ENCODE results near the gene KLHL29.

The KLHL29 gene

DNA sequence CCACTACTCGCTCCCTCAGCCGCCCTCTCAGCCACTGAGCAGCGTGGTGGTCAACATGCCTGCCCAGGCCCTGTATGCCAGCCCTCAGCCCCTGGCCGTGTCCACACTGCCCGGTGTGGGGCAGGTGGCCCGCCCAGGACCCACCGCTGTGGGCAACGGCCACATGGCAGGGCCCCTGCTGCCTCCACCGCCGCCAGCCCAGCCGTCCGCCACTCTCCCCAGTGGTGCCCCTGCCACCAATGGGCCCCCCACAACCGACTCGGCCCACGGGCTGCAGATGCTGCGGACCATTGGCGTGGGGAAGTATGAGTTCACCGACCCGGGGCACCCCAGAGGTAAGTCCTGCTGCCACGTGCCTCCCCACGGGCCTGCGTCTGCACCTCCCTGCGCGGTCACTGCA lies 257.5 kb downstream of the KLHL29 start:
- no peak for DNase-seq

DNA sequence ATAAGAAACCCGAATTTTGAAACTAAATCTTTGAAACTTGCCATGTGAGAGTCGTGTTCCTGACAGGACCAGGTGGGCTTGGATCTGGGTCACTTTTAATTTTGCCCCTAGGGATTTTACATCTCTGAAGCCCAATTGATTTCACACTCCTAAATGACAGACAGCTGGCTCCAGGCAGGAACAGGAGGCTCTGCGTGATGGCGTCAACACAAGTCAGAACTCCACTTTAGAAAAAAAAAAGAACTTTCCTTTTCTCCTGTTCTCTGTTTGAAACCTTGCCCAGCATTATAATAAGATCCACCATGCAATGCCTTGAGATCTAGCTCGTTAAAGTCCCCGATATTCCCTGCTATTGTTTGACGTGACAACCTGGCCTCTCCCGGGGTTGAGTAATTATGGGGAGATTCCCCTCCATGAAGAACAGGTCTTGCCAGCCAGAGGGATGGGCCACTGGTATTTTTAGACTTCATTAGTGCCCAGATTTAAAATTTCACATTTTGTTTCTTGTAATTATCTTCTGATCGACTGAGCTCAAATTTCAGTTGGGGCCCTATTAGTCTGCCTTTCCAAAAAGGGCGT lies 260.3 kb downstream of the KLHL29 start:
- DNase-seq = no peak

- DNase-seq = no peak
Observed at GRCh38 chr2:23647563-23647962, 262.6 kb downstream of the KLHL29 start.

GRCh38 chr2:23649303-23649702 lies 264.3 kb downstream of the KLHL29 start:
- DNase-seq = no peak

GRCh38 chr2:23649819-23650218 lies 264.8 kb downstream of the KLHL29 start:
- no peak for DNase-seq

- no peak for DNase-seq
Observed at GRCh38 chr2:23651187-23652080, 266.5 kb downstream of the KLHL29 start.

DNA sequence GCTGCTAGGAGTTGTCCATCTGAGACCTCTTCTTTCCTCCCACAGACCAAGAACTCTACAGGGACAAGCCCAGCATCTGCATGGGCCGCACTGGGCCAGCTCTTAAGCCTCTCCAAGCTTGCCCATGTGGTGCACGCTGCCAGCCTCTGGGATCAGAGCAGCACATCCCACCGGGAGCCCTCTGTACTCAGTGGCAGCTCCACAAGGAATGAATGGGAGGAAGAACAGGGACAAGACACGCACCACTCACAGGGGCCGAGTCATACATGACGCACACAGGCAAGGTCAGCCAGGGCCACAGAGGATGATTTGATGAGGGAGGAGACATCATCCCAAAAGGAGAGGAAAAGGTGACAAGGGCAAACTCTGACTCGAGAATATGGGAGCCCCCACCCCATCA lies 268.3 kb downstream of the KLHL29 start:
- no peak for DNase-seq

DNA sequence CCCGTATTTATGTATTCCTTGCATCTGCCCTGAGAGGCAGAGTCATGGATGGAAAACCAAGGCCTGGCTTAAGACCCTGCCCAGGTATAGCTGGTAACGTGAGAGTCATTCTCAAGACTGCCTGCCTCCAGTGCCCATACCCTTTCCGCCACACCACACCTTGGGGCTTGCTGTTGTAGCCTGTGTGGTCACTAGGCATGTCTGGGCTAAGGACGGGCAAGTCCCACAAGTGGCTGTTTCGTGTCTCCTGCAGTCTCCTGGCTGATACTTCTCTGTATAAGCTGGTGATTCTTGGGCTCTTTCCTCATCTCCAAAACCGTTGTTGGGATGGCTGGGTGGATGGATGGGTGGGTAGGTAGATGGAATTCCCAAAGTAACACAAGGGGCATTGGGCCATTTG lies 269.8 kb downstream of the KLHL29 start:
- no peak for DNase-seq

DNA sequence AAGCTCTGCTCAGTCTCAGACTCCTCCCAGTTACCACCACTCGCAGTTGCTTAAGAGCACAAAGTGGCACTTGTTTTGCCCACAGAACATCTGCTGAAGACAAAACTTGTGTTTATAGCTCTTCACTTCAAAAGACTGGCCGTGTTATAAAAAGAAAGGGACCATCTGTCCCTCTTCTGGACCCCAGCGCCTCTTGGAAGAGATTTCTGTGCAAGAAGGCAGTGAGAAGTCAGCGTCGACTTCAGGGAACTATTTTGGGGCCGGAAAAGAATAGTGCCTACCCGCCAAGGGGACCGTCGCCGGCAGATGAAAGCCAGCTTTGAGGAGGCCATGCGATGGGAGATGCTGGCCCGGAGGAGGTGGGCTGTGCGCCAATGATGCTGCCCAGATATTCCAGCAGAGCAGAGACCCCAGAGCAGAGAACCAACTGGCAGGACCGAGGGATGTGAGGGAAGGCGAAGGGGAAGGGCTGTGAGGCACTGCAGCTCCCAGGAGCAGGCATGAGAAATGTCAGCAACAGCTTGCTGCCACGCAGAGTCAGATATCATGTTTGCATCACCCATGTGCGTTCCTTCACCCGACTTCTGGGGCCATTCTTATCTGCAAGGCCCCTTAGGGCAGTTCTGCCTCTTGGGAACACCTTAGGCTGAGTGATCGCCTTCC lies 271.1 kb downstream of the KLHL29 start:
- no peak for DNase-seq

GRCh38 chr2:23656597-23656973 lies 271.6 kb downstream of the KLHL29 start:
- DNase-seq = no peak

DNA sequence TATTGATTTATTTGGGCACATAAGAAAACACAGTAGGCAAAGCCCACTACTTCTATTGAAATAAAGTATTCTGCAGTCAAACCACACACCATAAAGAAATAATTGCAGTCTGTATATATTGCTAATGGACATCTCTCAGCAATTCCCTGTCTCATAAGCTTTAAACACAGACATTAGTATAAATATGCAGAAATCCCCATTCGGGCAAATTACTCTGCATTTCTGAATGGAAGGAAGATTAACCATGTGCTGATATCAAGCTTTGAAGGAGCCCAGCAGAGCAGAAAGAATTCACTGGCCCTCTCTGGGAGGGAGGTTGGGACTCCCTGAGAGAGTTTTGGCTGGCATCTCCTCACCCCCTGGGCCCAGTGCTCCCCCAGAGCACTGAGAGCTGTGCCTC lies 272.4 kb downstream of the KLHL29 start:
- DNase-seq = no peak

GRCh38 chr2:23657934-23658333 lies 273.0 kb downstream of the KLHL29 start:
- no peak for DNase-seq

GRCh38 chr2:23658466-23658942 lies 273.5 kb downstream of the KLHL29 start:
- no peak for DNase-seq

DNA sequence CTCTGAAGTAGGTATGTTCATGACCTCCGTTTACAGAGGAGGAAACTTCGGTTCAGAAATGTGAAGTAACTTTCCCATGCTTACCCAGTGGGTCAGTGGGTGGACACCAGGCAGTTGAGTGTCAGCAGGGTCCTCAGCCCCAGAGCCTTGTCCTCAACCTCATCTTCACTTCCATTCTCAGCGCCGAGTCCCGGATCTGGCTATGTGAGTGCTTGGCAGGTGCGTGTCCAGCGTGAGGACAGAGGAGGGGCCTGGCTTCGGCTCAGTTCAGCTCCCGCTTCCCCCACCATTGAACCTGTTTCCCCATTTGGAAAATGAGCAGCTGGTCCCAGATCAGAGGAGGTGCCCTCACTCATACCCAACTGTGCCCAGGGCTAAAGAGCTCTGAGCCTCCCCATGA lies 274.3 kb downstream of the KLHL29 start:
- DNase-seq = no peak

- no peak for DNase-seq
Observed at GRCh38 chr2:23659773-23660172, 274.8 kb downstream of the KLHL29 start.

DNA sequence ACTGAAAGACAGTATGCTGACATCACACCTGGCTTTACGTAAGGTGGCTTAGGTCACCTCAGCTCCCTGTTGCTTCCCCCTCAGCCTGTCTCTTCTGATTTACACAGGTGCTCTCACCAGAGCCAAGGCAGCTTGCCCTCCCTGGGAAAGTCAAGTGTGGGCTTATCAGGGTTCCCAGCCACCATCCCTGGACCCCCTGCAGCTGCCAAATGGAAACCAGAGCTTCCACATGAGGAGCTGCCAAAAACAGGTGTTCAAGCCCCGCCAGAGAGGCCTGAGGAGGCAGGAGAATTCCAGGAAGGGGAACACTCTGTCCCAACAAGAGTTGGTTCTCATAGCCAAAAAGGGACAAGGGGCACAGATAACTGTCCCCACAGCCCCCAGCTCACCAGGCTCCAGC lies 275.3 kb downstream of the KLHL29 start:
- no peak for DNase-seq

DNA sequence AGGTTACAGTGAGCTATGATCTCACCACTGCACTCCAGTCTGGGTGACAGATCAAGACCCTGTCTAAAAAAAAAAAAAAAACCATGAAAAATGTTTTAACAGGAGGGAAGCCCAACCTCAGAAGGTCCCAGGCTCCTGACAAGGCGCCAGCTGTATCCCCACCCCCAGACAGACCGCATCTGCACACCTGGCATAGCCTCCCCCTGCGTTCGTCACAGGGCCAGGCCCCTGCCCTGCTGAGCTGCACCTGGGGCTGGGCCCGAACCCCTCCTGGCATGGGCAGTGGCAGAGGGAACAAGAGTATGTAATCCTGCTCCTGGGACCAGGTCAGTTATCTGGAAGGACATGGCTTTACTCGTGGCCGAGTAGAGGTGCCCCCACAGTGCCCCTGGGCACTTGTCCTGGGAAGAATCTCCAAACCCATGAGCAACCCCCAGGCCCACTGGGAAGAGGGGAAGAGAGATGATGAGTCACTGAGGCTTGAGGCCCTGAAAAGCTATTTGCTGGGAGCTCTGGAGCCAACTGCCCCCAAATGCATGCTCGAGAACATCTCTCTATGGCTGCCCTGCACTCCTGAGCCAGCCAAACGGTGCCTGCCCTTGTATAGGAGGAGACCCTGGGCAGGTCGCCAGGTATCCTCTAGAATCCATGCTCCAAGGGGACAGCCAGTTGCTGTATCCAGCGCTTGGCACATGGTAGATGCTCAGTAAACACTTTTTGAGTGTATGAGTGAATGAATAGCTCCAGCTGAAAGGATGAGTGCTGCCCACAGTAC lies 276.5 kb downstream of the KLHL29 start:
- DNase-seq = no peak

- DNase-seq = no peak
Observed at GRCh38 chr2:23662466-23662865, 277.5 kb downstream of the KLHL29 start.

- no peak for DNase-seq
Observed at GRCh38 chr2:23662941-23663920, 278.3 kb downstream of the KLHL29 start.

DNA sequence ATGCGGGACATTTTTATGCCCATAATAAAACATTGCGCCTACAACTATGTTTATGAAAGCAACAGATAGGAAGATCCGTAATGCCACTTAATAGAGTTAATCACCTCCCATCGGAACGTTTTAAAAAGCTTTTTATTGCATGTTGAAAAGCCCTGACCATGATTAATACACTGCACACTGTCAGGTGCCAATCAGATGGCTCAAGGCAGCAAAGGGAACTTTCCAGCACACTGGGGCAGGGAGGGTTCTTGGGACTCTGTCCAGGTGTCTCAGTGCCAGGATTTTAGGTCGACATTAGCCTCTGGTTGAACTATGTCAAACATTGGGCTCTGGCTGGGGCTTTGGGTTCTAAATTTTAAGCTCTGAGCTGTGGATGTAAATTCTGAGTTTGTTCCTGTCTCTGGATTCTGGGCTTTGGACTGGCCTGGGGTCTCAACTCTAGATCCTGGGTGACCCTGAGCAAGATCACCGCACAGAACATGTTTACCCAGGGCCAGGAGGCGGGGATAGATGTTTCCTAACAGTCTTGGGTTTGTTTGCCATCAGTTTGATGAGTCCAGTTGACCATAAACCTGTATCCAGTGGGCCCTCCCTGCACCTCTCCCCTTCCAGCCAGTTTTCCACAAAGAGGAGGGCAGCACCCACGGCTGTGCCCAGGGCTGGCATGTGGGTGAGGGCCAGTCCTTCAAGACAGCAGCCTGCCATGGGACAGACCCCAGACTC lies 279.2 kb downstream of the KLHL29 start:
- no peak for DNase-seq
